Ovary (tissue), 9 donors: ENCODE results near the gene AMFR. TPM values are rescaled to one million over a fixed set of nuclear protein-coding genes. Genes with fewer than 3 reads are reported as not detected.

ENCODE experiments used
- DNase-seq, 5 donors: peaks; one replicate each; pipeline ENCODE4 v3.0.0-alpha.2; 2019 to 2020
- H3K27ac ChIP-seq, 2 donors: fragments of 200-600 bp; one replicate each; pipeline versions ENCODE4 v1.5.1 to v1.8.0; 2019 to 2022
- H3K27me3 ChIP-seq: fragments of 200-600 bp; one replicate; pipeline ENCODE4 v1.8.0; 2022
- H3K36me3 ChIP-seq: fragments of 200-600 bp; sonication (generic); one replicate; pipeline ENCODE4 v1.5.1; 2019
- H3K4me1 ChIP-seq: one replicate; pipeline ENCODE4 v1.8.1; 2013; ENCODE audit warnings: mild to moderate bottlenecking, moderate library complexity; ENCODE audit not compliant: insufficient read depth
- H3K4me3 ChIP-seq: fragments of 200-600 bp; sonication (generic); one replicate; pipeline ENCODE4 v1.5.1; 2017
- H3K9me3 ChIP-seq, 2 donors: fragments of 200-600 bp in 1 of 2; sonication (generic) in 1 of 2; one replicate each; pipeline versions ENCODE4 v1.5.1 to v1.8.1; 2013 to 2019; ENCODE audit warnings: mild to moderate bottlenecking in 1 of 2, moderate library complexity in 1 of 2
- EP300 ChIP-seq: sonication (generic); formaldehyde crosslinking; IDR thresholded peaks from one replicate; pipeline ENCODE4 v1.6.1; 2017; ENCODE audit warnings: antibody characterized with exemption
- POLR2A ChIP-seq: fragments of 450-650 bp; IDR thresholded peaks from one replicate; pipeline ENCODE4 v1.6.1; 2017; ENCODE audit warnings: antibody characterized with exemption, mild to moderate bottlenecking, moderate library complexity
- WGBS, 3 donors: extraction: QIAGEN DNeasy Blood & Tissue Kit in 1 of 3; methylation state at CpG; one replicate each; pipeline versions ENCODE4 v1.1.5 to v1.1.7; 2013 to 2017; 5-methylcytosine and 5-hydroxymethylcytosine counted together
- intact Hi-C, 4 donors: fragments of 100-400 bp; cut with DNase I; formaldehyde crosslinking; loops; one replicate each; pipeline versions ENCODE4 v1.11.0 to v1.15.1; 2022 to 2023
- polyA plus RNA-seq, 2 donors: library from polyadenylated mRNA; stranded (reverse); fragments of 200-250 nt in 1 of 2; fragments of 350-450 nt in 1 of 2; fragmentation: Illumina TruSeq in 1 of 2; extraction: RNeasy Lipid Tissue Mini Kit (QIAGEN cat#74804) in 1 of 2; gene quantifications; one replicate each; pipeline ENCODE4 v1.2.3, GENCODE V29; 2013 to 2014
- total RNA-seq, 7 donors: library from RNA; depleted of rRNA in 2 of 7; stranded (reverse); fragments of >200 nt in 2 of 7; fragmentation: NEBNext Ultra II Directional in 3 of 7; extraction: Animal tissue kit (Norgen Biotek cat#: 25700) in 3 of 7; gene quantifications; one replicate each; pipeline versions ENCODE4 v1.1.0 to v1.2.4, GENCODE V29; 2016 to 2023
- TF ChIP-seq, protein P1 (sequence below), 3 donors: fragments of 450-650 bp in 2 of 3; fragments of 200-600 bp in 1 of 3; IDR thresholded peaks; one replicate each; pipeline versions ENCODE4 v1.5.1 to v1.8.0; 2016 to 2022; ENCODE audit warnings: antibody characterized with exemption in 3 of 3, mild to moderate bottlenecking in 1 of 3
- donor health status: DM: no; HTN: no; CAD: no; lungs with moderate emphysema.
- donor health status: DM: no; HTN: no; CAD: no.
- donor health status: Bipolar disorder and iron deficiency.
- donor health status: DM: yes; HTN: yes; CAD: no.
- donor health status: DM: no; HTN: no; CAD: no.
- donor health status: DM: yes; HTN: yes; CAD: no.

AMFR gene
- total and polyA plus RNA-seq, 9 donors = 94.1 to 130 (median 107) TPM

DNA sequence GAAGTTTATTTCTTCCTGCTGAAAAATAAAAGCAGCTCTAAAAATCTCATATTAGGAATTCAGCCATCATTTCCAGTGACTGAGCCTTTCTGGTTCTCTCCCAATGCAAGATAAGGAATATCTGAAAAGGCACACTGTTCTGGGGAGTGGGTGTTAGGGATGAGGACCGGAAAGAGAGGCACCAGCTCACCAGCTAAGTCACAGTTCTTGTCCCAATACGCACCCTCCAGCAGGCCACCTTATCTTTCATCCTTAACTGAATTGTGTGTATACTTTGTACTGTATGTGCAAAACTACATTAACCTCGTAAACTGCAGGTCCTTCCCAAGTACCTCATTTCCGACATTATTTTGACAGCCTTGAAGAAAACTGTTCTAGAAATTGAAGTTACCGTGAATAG is 11.0 kb downstream of the AMFR start:
- DNase-seq = no peak

DNA sequence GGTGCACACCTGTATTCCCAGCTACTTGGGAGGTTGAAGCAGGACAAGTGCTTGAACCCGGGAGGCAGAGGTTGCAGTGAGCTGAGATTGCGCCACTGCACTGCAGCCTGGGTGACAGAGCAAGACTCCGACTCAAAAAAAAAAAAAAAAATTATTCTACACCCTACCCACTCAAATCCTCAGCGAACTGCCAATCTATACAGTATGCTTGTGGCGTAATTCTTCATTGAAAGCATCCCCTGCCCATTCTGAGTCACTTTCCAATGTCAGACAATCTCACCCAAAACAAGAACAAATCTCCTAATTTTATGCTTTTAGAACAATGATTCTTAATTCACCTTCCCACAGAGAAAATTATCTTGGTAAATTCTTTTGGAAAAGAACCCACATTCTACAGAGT is 12.0 kb downstream of the AMFR start:
- WGBS, 3 donors = 72 to 94% (median 76%) methylated on average over 5 of the region's 5 CpGs

More for the DNA sequence above, 11.0 kb downstream of the AMFR start:
- H3K9me3 ChIP-seq = no peaks in the 10 kb centered on the region
- H3K36me3 ChIP-seq = no peaks in the 10 kb centered on the region
- intact Hi-C loops = no loop called here
- H3K4me3 ChIP-seq = no peak overlapping the region
- H3K27me3 ChIP-seq = no peaks in the 10 kb centered on the region
- H3K27ac ChIP-seq = no peak overlapping the region
- peaks cover 2% of the 10 kb centered on the region for H3K4me1 ChIP-seq
- TF ChIP-seq EP300 (no peak), POLR2A (no peak)
- TF ChIP-seq, protein P1, sequence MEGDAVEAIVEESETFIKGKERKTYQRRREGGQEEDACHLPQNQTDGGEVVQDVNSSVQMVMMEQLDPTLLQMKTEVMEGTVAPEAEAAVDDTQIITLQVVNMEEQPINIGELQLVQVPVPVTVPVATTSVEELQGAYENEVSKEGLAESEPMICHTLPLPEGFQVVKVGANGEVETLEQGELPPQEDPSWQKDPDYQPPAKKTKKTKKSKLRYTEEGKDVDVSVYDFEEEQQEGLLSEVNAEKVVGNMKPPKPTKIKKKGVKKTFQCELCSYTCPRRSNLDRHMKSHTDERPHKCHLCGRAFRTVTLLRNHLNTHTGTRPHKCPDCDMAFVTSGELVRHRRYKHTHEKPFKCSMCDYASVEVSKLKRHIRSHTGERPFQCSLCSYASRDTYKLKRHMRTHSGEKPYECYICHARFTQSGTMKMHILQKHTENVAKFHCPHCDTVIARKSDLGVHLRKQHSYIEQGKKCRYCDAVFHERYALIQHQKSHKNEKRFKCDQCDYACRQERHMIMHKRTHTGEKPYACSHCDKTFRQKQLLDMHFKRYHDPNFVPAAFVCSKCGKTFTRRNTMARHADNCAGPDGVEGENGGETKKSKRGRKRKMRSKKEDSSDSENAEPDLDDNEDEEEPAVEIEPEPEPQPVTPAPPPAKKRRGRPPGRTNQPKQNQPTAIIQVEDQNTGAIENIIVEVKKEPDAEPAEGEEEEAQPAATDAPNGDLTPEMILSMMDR (IDR thresholded peaks at IDR 0.05) = no peak
- WGBS, 3 donors = 69 to 76% (median 75%) methylated on average over 5 of the region's 5 CpGs

DNA sequence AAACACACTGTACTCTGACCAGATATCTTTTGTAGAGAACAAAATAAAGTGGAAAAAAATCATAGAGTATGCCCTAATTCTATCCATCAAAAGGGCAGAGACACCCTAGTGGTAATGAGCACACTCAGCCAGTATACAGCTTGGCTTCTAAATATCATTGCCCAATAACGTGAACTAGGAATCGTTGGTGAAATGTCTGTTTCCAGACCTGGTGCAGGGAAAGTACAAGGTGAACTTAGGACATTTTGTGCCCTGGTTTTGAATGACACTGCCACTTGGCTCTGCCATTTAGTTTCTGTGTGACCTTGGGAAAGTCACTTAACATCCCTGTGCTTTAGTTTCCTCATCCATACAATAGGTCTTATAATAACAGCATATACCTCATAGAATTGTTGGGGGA is 13.7 kb downstream of the AMFR start:
- DNase-seq = no peak
- Histone ChIP-seq H3K27ac (no peak overlapping the region), H3K4me1 (peaks cover 2% of the 10 kb centered on the region), H3K36me3 (no peaks in the 10 kb centered on the region), H3K9me3 (no peaks in the 10 kb centered on the region), H3K4me3 (no peak overlapping the region), H3K27me3 (no peaks in the 10 kb centered on the region)
- WGBS, 3 donors = 95 to 98% (median 97%) methylated on average over 2 of the region's 2 CpGs
- intact Hi-C loops = no loop called here
- TF ChIP-seq POLR2A = no peak

More for the DNA sequence above, 12.0 kb downstream of the AMFR start:
- Histone ChIP-seq H3K27me3 (no peaks in the 10 kb centered on the region), H3K36me3 (no peaks in the 10 kb centered on the region), H3K9me3 (no peaks in the 10 kb centered on the region), H3K4me1 (peaks cover 2% of the 10 kb centered on the region), H3K4me3 (no peak overlapping the region), H3K27ac (no peak overlapping the region)
- DNase-seq = no peak
- intact Hi-C loops = no loop called here
- TF ChIP-seq POLR2A = no peak

DNA sequence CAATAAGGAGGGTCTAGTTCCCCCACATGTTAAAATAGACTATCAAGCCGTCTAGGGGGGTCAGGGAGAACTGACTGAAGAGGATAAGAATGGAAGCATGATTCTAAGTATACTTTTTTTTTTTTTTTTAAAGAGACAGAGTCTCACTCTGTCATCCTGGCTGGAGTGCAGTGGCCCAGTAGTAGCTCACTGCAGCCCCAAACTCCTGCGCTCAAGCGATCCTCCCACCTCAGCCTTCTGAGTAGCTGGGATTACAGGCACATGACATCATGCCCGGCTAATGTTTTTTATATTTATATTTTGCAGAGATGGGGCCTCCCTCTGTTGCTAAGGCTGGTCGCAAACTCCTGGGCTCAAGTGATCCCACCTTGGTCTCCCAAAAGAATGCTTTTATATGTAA is 14.2 kb downstream of the AMFR start:
- Histone ChIP-seq H3K36me3 (no peaks in the 10 kb centered on the region), H3K9me3 (no peaks in the 10 kb centered on the region), H3K4me3 (no peak overlapping the region), H3K27me3 (no peaks in the 10 kb centered on the region), H3K27ac (no peak overlapping the region), H3K4me1 (peaks cover 2% of the 10 kb centered on the region)
- 69 to 92% (median 89%) methylated on average over 5 of the region's 5 CpGs for WGBS, 3 donors
- DNase-seq = no peak
- TF ChIP-seq, protein P1 (IDR thresholded peaks at IDR 0.05) = no peak
- TF ChIP-seq EP300 (no peak), POLR2A (no peak)
- intact Hi-C loops = no loop called here

DNA sequence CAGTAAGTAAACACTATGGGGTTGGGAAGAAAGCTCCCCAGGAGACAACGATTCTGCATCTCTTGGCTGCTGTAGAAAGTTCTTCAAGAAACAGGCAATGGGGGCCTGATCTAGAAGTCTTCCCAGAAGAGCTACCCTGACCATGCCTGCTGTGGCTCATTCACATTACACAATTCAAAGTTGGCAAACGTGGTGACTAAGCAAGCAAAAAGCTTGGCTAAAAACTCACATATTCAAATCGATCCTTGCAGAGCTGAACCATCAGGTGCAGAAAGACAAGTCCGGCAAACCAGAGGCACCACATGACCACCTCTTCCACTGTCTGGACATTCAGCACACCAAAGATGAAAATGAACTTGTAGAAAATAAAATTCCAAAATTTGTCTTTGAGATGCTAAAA is 16.1 kb downstream of the AMFR start:
- intact Hi-C loops = no loop called here
- H3K27me3 ChIP-seq = no peaks in the 10 kb centered on the region
- no peaks in the 10 kb centered on the region for H3K4me1 ChIP-seq
- H3K9me3 ChIP-seq = no peaks in the 10 kb centered on the region
- H3K27ac ChIP-seq = no peak overlapping the region
- WGBS, 3 donors = 76 to 86% (median 84%) methylated on average over 4 of the region's 4 CpGs
- no peak overlapping the region for H3K4me3 ChIP-seq
- H3K36me3 ChIP-seq = no peaks in the 10 kb centered on the region
- no peak for TF ChIP-seq POLR2A
- no peak for DNase-seq

DNA sequence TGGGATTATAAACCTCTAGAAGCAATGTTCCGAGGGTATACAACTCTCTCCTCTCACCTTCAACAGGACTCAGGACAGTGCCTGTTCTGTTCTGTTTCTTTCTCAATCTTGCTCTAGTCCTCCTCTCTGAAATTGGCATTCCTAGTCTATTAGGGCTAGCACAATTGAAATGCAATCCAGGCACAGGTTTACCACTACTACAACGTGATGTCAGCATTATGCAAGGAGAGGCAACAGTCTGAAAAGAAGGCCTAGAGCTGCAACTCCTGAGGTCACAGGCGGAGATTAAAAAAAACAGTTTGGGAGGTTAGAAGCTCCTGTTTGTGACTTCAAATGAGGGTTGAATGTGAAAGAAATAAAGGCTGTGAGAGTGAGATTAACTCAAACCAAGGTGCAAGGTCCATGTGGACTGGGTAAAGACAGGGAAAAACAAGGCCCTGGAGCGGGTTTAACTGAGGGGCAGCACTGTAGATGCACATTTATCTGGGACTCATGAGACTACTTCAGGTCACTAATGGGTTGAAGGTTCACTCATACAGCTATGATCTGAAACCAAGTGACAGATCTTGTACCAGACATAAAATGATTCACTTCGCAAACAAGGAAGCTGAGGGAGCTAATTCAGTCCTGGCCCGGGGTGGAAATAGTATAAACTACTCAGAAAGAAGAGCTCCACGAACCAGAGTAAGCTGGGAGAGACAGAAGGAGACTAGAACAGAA is 16.8 kb downstream of the AMFR start:
- DNase-seq = no peak
- no peaks in the 10 kb centered on the region for H3K4me1 ChIP-seq
- H3K9me3 ChIP-seq = no peaks in the 10 kb centered on the region
- no peaks in the 10 kb centered on the region for H3K36me3 ChIP-seq
- whole genome bisulfite sequencing, 3 donors = 73 to 93% (median 80%) methylated on average over 7 of the region's 7 CpGs
- no peaks in the 10 kb centered on the region for H3K27me3 ChIP-seq
- TF ChIP-seq, protein P1 (IDR thresholded peaks at IDR 0.05) = no peak
- TF ChIP-seq POLR2A = no peak
- no peak for TF ChIP-seq EP300
- H3K4me3 ChIP-seq = no peak overlapping the region
- intact Hi-C loops = no loop called here
- no peak overlapping the region for H3K27ac ChIP-seq
